GM18511 (cell line): ENCODE results near the gene TLX2.

Source experiments
- ATAC-seq: cut with Tn5 transposase; IDR thresholded peaks from one replicate; pipeline ENCODE4 v1.9.1; 2021; ENCODE audit warnings: mild to moderate bottlenecking, moderate library complexity; ENCODE audit not compliant: unreplicated experiment

The TLX2 gene

DNA sequence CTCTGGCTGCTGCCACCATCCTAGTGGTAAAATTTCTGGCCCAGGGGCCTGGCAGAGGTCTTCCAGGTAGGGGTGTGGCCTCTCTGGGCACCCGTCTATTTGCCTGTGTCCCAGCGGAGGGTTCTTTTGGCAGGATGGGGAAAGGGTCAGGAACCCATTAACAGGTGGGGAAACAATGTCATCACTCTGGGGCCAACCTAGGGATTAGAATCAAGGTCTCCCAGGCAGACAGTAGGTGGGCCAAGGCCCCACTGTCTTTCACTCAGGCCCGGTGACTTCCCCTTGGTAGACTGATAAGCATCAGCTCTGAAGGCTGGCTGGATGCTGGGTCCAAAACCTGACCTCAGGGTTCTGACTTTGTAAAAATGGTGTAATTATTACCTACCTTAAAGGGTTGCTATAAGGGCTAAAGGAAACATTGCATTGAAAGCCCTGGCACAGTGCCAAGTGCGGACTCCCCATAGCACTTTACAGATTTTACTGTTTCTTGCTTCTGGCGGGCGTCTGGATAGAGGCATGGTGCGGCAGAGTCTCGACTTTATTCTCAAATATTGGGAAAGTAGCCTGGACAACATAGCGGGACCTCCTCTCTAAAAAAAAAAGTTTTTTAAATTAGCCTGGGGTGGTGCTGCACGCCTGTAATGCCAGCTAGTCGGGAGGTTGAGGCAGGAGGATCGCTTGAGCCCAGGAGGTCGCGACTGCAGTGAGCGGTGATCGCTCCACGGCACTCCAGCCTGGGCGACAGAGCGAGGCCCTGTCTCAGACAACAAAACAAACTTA, 17.1 kb upstream of the TLX2 start:
- no peak for ATAC-seq

GRCh38 chr2:74497777-74498499, 16.3 kb upstream of the TLX2 start:
- no peak for ATAC-seq

DNA sequence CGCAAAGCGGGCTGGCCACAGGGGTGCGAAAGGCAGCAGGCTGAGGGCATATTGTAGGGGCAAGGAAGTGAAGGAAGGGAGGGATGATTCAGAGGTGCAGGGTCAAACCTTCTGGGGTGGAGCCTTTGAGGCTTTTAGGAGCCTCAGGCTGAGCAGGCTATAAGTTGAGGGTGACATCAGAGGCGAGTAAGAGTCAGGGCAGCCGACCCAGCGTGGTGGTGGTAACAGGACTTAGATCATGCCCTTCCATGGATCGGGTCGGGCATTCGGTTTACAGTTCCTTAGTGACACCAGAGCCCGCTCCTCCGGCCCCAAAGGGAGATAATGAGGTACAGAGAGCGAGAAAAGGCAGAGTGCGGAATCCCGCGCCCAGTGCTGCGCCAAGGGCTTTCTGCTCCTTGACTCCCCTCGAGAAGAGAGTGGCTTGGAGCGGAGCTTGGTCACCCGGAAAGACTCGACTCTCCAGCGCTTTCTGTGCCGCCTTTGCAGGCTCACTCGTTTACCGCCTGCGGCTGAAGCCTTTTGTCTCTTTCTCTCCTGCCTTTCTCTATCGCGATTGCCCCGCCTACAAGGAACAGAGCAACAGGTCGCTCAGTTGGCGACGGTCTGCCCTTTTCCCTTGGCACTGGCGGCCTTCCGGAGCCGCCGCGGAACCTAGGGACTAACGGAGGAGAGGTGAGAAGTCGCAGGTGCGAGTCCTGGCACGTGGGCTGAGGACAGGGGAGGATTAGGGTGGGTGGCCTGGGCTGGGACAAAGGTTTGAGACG, 15.6 kb upstream of the TLX2 start:
- ATAC-seq: no peak

- no peak for ATAC-seq
Measured at GRCh38 chr2:74499267-74499939, 14.8 kb upstream of the TLX2 start, which contains the start of gene LBX2. Gene LBX2 (minus strand): TSS chr2:74499603. CDS start chr2:74499537, 66 bp downstream.

- no peak for ATAC-seq
Measured at GRCh38 chr2:74499940-74500577, 14.2 kb upstream of the TLX2 start.

GRCh38 chr2:74500578-74500946, 13.7 kb upstream of the TLX2 start:
- no peak for ATAC-seq

- ATAC-seq: no peak
Measured at GRCh38 chr2:74501335-74502071, 12.7 kb upstream of the TLX2 start.

DNA sequence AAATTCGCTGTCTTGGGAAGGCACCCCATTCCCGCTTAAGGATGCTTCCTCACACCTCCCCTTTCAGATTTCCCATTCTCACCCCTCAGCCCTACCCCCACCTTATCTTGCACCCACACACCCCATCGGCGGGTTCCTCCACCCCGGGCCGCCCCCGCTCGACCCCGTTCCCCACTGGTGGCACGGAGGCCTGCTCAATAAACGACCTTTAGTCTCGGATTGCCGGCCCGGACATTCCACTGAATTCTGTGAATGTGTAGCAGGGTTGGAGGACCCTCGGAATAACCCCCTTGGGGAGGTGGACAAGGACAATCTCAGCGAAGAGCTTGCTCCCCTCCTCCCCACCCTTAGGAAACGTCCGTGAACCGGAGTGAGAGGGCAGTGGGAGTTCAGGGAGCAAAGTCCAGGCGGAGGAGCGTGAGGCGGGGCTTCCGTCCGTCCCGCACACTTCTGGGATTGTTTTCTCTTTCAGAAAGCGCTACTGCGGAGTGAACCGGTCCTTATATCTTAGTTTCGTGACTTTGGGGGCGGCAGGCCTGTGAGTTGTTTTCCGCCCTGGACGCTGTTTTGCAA, 12.0 kb upstream of the TLX2 start:
- no peak for ATAC-seq

GRCh38 chr2:74502720-74503505, 11.3 kb upstream of the TLX2 start:
- ATAC-seq: peak; percentile 37

GRCh38 chr2:74503506-74504475, 10.5 kb upstream of the TLX2 start:
- ATAC-seq: no peak

DNA sequence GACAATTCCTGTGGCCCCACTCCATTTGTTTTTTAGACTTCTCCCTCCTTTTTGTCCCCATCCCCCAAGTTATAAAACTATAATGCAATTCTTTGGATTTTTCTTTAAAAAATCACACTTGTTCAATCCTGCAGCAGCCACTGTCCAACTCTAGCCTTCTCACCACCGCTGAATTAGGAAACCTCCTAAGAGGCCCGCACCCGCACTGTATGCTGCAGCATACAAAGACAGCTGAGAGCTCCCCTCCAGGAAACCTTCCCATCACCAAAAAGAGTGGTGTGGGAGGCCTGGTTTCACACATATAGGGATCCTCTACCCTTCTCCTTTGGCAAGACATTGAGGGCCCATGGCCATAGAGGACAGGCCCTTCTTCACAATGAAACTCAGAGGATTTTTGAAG, 9.7 kb upstream of the TLX2 start:
- ATAC-seq: no peak

GRCh38 chr2:74505448-74506246, 8.6 kb upstream of the TLX2 start:
- ATAC-seq: no peak

GRCh38 chr2:74507145-74507925, 6.9 kb upstream of the TLX2 start, which contains the start of gene PCGF1:
Gene PCGF1 (minus strand): TSS chr2:74507695. CDS start chr2:74507668, 27 bp downstream.
- peak; percentile 93 for ATAC-seq

- peak; percentile 16 for ATAC-seq
Measured at GRCh38 chr2:74507926-74508520, 6.2 kb upstream of the TLX2 start.

DNA sequence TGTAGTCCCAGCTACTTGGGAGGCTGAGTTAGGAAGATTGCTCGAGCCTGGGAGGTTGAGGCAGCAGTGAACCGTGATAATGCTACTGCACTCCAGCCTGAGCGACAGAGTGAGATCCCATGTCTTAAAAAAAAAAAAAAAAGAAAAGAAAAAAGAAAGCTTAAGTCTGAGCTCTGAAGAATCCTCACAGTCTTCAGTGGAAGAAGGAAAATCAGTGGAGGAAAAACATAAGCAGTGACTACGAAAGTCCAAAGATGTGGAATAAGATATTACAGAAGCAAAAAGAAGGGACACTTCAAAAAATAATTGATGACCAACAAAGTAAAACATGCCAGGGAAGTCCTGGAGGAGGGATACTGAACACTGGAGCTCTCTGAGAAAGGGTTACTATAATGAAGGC, 4.0 kb upstream of the TLX2 start:
- ATAC-seq: no peak
